ENCODE data around the gene ST3GAL2. TPM values are rescaled to one million over a fixed set of nuclear protein-coding genes. Genes with fewer than 3 reads are reported as not detected.

The ST3GAL2 gene
- total RNA-seq, 4 donors from 2014 or later: 7.0 to 12.9 (median 9.5) TPM

DNA sequence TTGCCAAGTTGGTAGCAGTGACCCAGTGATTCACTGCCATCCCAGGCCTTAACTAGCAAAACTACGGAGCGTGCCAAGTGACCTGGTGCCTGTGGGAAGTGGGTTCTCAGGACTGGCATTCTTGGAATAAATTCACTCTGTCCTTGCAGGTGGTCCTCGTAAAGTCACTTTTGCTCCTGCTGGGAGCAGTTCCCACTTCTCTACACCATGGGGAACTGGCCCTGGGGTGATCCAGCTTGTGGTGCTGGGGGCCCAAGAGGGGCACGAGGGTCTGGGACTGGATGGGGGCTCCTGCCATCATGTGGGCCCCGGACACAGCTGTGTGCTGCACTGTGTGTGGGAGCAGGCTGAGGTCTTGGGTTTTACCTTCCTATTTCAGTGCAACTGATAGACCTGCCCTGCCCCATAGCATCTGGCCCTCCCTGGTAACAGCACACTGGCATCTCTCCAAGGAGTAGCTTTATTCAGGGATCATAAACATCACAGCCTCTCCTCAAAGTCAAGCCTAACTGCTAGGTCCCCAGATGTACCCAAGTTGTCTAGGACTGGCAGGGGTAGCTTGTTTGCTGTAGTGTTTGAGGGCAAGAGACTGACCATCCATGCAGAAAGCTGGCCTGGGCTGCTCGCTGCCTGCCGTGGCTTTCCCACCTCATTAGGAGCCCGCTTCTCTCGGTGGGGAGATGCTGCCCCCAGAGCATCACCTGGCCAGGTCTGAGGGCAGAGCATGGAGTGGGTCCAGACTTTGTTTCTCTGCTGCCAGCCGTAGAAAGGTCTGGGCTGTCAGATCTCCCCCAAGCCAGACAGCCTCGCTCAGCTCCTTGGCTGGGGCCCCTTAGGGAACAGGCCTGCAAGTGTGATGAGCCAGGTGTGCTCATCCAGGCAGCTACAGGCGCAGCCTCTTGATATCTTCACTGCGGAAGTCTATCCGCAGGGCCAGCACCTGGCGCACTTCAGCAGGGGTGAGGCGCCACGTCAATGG lies 41.5 kb upstream of the ST3GAL2 start:
- intact Hi-C loops (cut with DNase I; ENCODE audit: low total_unique reads): no loop called here
- H3K4me3 ChIP-seq (ENCODE audit: low read depth, poor library complexity, severe bottlenecking): no peak overlapping the region
- WGBS, 2 donors: 84 to 92% methylated on average over 15 to 16 of the region's 17 CpGs
- TF ChIP-seq, protein P1, sequence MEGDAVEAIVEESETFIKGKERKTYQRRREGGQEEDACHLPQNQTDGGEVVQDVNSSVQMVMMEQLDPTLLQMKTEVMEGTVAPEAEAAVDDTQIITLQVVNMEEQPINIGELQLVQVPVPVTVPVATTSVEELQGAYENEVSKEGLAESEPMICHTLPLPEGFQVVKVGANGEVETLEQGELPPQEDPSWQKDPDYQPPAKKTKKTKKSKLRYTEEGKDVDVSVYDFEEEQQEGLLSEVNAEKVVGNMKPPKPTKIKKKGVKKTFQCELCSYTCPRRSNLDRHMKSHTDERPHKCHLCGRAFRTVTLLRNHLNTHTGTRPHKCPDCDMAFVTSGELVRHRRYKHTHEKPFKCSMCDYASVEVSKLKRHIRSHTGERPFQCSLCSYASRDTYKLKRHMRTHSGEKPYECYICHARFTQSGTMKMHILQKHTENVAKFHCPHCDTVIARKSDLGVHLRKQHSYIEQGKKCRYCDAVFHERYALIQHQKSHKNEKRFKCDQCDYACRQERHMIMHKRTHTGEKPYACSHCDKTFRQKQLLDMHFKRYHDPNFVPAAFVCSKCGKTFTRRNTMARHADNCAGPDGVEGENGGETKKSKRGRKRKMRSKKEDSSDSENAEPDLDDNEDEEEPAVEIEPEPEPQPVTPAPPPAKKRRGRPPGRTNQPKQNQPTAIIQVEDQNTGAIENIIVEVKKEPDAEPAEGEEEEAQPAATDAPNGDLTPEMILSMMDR (IDR thresholded peaks at IDR 0.05): no peak
- TF ChIP-seq POLR2A (IDR thresholded peaks at IDR 0.05): no peak
- DNase-seq (ENCODE audit: low spot score in 2 of 2): no peak

GRCh38 chr16:70478912-70479341 lies 40.0 kb upstream of the ST3GAL2 start:
- TF ChIP-seq, protein P1 (IDR thresholded peaks at IDR 0.05): no peak
- no peak for TF ChIP-seq POLR2A (IDR thresholded peaks at IDR 0.05)
- WGBS, 2 donors: 22 to 34% methylated on average over 3 to 10 of the region's 10 CpGs
- H3K4me3 ChIP-seq (ENCODE audit: low read depth, poor library complexity, severe bottlenecking): no peak overlapping the region
- no peak for DNase-seq (ENCODE audit: low spot score in 2 of 2)
- intact Hi-C loops (cut with DNase I; ENCODE audit: low total_unique reads): no loop called here

GRCh38 chr16:70478169-70478568 lies 39.3 kb upstream of the ST3GAL2 start:
- DNase-seq (ENCODE audit: low spot score in 2 of 2): no peak
- TF ChIP-seq, protein P1 (IDR thresholded peaks at IDR 0.05): no peak
- no peak for TF ChIP-seq POLR2A (IDR thresholded peaks at IDR 0.05)
- 54 to 89% methylated on average over 3 to 6 of the region's 8 CpGs for WGBS, 2 donors
- no peak overlapping the region for H3K4me3 ChIP-seq (ENCODE audit: low read depth, poor library complexity, severe bottlenecking)
- intact Hi-C loops (cut with DNase I; ENCODE audit: low total_unique reads): no loop called here

DNA sequence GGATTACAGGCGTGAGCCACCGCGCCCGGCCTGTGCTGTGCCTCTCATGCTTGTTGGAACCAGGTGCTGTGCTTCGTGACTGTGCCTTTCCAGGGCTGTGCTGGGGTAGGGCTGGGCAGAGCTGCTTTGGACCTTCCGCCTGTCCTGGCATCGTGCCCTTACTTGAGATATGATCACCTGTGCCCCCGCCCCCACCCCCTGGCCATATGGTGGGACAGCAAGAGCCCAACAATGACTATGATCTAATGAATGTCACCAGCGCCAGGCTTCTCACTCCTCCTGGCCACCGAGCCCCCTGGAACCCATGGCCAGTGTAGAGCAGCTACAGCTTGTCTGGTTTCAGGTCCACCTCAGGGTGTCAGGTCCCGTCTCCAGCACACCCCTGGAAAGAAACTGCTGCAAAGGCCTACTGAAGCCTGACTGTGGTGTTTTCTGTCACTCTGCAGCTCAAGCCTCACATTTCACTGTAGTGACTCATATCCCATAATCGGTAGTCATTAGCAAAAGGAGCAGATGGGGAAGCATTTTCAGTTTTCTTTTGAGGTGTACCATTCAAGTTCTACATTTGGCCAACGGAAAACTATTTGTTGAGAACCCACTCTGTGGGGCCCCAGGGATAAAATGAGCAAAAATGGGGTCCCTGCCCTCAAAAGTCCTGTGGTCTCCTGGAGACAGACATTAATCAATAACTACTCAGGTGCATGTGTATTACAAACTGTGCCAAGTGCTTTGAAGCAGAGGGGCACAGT lies 37.5 kb upstream of the ST3GAL2 start:
- H3K4me3 ChIP-seq (ENCODE audit: low read depth, poor library complexity, severe bottlenecking): no peak overlapping the region
- TF ChIP-seq, protein P1 (IDR thresholded peaks at IDR 0.05): no peak
- no peak for TF ChIP-seq POLR2A (IDR thresholded peaks at IDR 0.05)
- WGBS, 2 donors: 65 to 66% methylated on average over 11 to 12 of the region's 13 CpGs
- no peak for DNase-seq (ENCODE audit: low spot score in 2 of 2)
- intact Hi-C loops (cut with DNase I; ENCODE audit: low total_unique reads): no loop called here

- WGBS, 2 donors: 66 to 70% methylated on average over 20 to 23 of the region's 24 CpGs
- DNase-seq (ENCODE audit: low spot score in 2 of 2): no peak
Measured at GRCh38 chr16:70475054-70475871, 36.4 kb upstream of the ST3GAL2 start.

More at GRCh38 chr16:70475054-70475871, 36.4 kb upstream of the ST3GAL2 start:
- intact Hi-C loops (cut with DNase I; ENCODE audit: low total_unique reads): no loop called here
- TF ChIP-seq, protein P1 (IDR thresholded peaks at IDR 0.05): no peak
- no peak overlapping the region for H3K4me3 ChIP-seq (ENCODE audit: low read depth, poor library complexity, severe bottlenecking)
